Activated naive CD4-positive, alpha-beta T cell treated with Interleukin-2 at 50 U/mL for 16 hours (primary cell): ENCODE data around the gene AAK1.
"Not testable (repeated sequence)": the region's sequence is repeated elsewhere in the genome, so short reads cannot be mapped to it uniquely, and the experiment has no call there.

Experiments used
- DNase-seq: peaks from one replicate; pipeline ENCODE4 v3.0.0-alpha.2; 2020

AAK1 gene

GRCh38 chr2:69592511-69592910, 51.0 kb downstream of the AAK1 start:
- DNase-seq = no peak

DNA sequence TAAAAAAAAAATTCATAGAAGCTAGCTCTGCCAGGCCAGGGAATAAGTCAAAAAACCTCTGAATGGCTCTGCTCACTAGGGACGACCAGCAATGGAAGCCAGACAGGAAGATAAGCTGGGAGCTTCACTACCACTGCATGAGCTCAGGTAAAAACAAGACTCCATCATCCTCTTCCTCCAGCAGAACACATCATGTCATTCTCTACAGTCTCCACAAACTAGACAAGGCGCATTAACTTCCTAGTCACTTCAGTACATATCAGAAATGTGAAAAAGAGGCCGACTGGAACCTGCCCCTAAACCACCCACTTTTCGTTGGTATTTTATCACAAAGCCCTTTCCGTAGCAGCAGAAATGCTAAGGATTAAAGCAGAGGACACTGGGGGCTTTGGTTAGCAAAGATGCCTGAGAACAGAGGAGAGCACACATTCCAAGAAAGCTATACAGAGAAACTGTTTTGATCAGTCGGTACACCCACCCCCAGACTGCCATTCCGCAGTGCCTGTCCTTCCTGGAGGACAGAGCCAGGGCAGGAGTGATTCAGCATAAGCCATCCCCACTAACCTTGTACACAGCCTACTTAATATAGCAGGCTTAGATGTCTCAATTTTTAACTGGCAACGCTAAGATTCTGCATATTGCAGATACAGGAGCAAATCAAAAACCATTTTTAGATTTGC, 53.4 kb downstream of the AAK1 start:
- DNase-seq = no peak

DNA sequence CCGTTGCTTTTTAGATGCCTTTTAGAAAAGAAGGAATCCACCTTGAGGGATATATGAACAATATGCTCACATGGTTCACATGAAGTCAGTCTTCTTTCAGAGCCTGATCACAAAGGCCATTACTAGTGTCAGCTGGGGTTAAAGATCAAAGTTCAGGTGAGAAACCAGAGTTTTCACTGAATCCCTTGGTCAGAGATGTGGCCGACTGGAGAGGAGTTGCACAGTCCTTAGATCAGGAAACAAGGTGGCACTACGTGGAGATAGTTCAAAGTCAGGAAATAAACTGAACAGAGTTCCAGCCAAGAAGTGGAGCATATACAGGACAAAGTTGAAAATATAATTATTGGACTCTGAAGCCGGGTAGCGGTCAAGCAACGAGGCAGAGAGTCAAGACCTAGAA, 54.6 kb downstream of the AAK1 start:
- no peak for DNase-seq

DNA sequence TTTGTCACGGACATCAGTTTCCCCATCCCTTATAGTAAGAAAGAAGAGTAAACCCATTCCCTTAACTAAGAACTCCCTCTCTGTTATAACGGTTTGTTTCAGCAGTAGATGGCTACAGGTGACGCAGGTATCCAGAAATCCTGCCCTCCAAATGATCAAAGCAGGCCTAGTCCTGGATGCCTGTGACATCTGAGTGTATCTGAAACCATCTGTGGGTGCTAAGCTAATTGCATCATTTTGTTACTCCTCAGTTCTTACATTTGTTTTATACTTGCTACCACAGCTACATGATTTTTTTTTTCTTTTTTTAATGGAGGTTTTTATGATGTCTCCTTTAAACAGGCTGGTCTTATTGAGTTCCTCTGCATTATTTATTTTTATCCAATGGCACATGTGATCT, 55.1 kb downstream of the AAK1 start:
- DNase-seq = no peak

GRCh38 chr2:69585855-69586555, 57.5 kb downstream of the AAK1 start:
- no peak for DNase-seq

- DNase-seq = no peak
Observed at GRCh38 chr2:69584127-69584889, 59.2 kb downstream of the AAK1 start.

- no peak for DNase-seq
Observed at GRCh38 chr2:69583321-69583833, 60.2 kb downstream of the AAK1 start.

- no peak for DNase-seq
Observed at GRCh38 chr2:69582582-69583176, 60.9 kb downstream of the AAK1 start.

- no peak for DNase-seq
Observed at GRCh38 chr2:69581774-69582581, 61.6 kb downstream of the AAK1 start.

DNA sequence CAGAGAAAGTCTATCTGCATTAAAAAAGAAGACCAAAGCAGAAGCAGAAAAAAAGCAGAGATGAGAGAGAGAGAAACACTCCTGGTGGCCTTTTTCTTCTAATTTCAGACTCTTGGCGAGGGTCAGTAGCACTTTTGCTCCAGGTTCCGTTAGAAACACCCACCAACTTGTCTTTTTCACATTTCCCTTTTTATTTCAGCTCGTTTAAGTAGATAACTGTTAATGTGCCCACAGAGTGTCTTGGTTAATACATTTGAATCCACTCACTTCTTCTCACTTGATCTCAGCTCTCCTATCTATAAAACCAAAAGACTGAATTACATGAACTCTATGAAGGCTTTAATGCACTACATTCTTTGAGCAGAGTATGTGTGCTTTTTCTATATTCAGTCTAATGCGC, 63.1 kb downstream of the AAK1 start:
- DNase-seq = no peak

- DNase-seq = no peak
Observed at GRCh38 chr2:69579536-69579935, 64.0 kb downstream of the AAK1 start.

DNA sequence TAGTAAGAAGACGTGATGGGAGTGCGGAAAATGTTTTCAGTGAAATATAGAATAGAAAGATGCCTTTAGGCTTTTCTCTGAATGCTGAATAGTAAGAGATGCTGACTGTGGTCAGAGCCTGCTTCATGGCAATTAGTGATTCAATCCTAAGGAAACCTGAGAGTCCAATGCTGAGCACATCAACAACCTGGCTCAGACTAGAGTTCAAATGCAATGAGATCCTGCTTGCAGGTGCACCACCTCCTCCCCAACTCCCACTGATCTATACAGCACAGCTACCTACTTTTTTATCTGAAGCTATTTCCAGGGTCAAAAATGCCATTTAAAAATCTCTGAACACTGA, 65.4 kb downstream of the AAK1 start:
- DNase-seq = no peak

GRCh38 chr2:69577467-69578197, 65.9 kb downstream of the AAK1 start:
- DNase-seq = no peak

DNA sequence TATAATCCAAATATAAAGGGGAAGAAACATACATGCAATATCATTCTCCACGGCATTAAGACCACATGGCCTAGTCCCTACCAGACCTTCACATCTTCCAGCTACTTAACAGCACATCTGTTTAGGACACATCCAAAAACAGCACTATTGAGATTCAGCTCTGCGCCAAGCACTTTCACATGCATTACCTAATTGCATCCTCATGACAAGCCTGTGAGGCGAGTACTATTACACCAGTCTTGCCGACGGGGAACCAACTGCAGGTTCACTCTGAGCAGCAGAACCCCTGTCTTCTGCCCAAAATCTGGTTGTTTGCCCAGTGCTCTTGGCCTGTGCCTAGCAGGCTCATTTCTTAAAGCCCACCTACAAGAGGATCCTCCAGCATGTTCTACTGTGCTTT, 66.7 kb downstream of the AAK1 start:
- DNase-seq = no peak

DNA sequence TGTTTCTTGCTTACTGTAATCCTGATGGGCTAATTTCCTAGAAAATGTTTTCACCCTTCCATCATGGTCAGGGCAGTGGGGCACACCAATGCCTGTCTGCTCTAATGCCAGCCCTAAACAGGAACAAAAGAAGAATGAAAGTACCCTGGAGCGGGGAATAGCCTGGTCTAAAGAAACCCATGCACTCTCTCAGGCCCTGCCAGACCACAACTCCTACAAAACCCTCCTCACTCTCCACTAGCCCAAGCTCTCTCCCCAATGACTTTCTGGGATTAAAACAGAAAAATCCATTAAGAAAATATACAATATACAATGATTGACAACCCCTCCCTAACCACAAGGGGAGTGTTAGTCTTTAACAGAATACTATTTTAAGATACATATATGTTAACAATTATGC, 67.6 kb downstream of the AAK1 start:
- no peak for DNase-seq

- not testable (repeated sequence) for DNase-seq
Observed at GRCh38 chr2:69575371-69575770, 68.2 kb downstream of the AAK1 start.

- DNase-seq = no peak
Observed at GRCh38 chr2:69572641-69573040, 70.9 kb downstream of the AAK1 start.

DNA sequence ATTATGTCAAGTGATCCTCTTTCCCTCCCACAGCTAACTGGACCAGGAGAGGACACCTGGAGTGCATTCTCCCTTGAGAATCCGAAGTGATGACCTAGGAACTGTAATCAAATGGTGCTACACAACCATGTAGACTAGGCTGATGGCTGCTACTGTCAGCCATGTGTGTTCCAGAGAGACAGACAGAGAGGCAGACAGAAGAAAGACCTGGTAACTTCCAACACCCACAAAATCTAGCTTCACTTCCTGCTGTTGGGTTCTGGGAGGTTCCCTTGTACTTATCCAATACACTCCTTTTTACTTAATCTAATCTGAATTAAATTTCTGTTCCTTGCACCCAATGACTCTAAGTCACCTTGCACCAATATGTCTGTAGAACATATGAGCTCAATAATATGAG, 72.3 kb downstream of the AAK1 start:
- no peak for DNase-seq

GRCh38 chr2:69570474-69570873, 73.1 kb downstream of the AAK1 start:
- no peak for DNase-seq

DNA sequence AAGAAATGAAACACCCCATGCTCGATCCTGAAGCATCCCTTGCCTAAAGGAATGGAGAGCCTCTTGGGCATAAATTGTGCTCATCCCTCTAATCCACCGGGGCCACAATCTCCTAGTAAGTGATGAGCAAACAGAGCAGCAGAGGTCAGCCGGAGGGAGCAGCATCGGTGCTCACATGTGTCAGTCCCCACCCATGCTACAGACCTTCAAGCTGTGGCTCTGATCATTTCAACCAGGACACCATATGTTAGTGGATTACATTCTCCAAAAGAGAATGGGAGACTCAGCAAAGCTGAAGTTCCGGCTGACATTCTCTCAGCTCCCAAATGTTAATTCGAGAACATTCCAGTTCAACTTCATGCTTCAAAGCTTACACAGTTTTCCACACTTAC, 75.6 kb downstream of the AAK1 start:
- no peak for DNase-seq

DNA sequence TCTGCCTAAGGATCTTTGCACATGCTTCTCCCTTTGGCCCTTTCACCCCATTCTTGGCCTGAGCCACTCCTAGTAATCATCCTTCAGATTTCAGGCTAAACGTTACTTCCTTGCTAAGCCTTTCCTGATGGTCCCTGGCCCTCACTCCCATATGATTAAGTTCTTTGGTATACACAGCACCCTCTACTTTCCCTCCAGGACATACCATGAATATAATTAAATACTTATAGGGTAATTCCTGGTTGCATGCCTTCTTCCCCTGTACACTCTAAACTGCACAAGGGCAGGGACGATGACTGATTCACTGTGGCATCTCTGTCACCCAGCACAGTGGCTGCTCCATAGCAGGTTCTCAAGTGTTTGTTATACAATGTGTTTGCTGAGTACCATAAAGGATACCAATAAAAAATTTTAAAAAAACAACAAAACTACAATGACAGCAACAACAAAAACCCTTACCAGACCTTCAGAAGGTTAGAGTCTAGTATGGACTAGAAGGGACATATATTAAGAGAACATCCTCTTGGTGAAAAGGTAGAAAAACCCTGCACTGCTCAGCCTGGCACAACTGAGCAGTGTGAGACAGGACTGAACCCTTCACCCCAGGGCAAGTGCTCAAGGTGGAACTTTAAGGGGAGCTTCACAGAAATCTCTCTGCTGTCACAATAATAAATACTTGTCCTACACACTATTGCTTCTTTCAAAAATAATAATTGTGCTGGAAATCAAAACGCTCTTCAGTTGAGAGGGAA, 76.2 kb downstream of the AAK1 start:
- DNase-seq = no peak
